ENCODE results near the gene TH. TPM values are rescaled to one million over a fixed set of nuclear protein-coding genes. Genes with fewer than 3 reads are reported as not detected.

The TH gene
- total RNA-seq, 1 donor from 2014 or later: not detected

- Histone ChIP-seq H3K9me3 (replicated peaks) (peaks cover 9% of the 10 kb centered on the region), H3K4me3 (no peak overlapping the region), H3K4me1 (no peaks in the 10 kb centered on the region), H3K36me3 (no peaks in the 10 kb centered on the region), H3K27me3 (ENCODE audit: low read depth) (peaks cover 37% of the 10 kb centered on the region), H3K27ac (replicated peaks) (no peak overlapping the region)
- intact Hi-C loops (cut with micrococcal nuclease): no loop called here
- TF ChIP-seq CTCF (IDR thresholded peaks at IDR 0.05; ENCODE audit: borderline replicate concordance): no peak
- no peak for DNase-seq
These were observed 38.3 kb upstream of the TH start for GRCh38 chr11:2209900-2210321.

GRCh38 chr11:2209370-2209801 is 37.8 kb upstream of the TH start:
- intact Hi-C loops (cut with micrococcal nuclease): no loop called here
- no peak for TF ChIP-seq CTCF (IDR thresholded peaks at IDR 0.05; ENCODE audit: borderline replicate concordance)
- no peaks in the 10 kb centered on the region for H3K36me3 ChIP-seq
- no peak for DNase-seq
- no peaks in the 10 kb centered on the region for H3K4me1 ChIP-seq
- peaks cover 34% of the 10 kb centered on the region for H3K27me3 ChIP-seq (ENCODE audit: low read depth)
- no peak overlapping the region for H3K4me3 ChIP-seq
- H3K9me3 ChIP-seq (replicated peaks): peaks cover 9% of the 10 kb centered on the region
- no peak overlapping the region for H3K27ac ChIP-seq (replicated peaks)

GRCh38 chr11:2208691-2209369 is 37.2 kb upstream of the TH start:
- peaks cover 35% of the 10 kb centered on the region for H3K27me3 ChIP-seq (ENCODE audit: low read depth)
- peak; percentile 13 for DNase-seq
- intact Hi-C loops (cut with micrococcal nuclease): no loop called here

GRCh38 chr11:2207773-2208621 is 36.4 kb upstream of the TH start:
- Histone ChIP-seq H3K27ac (replicated peaks) (no peak overlapping the region), H3K9me3 (replicated peaks) (peaks cover 9% of the 10 kb centered on the region), H3K36me3 (no peaks in the 10 kb centered on the region), H3K4me1 (no peaks in the 10 kb centered on the region), H3K27me3 (ENCODE audit: low read depth) (peaks cover 38% of the 10 kb centered on the region), H3K4me3 (no peak overlapping the region)
- DNase-seq: peak; percentile 8
- intact Hi-C loops (cut with micrococcal nuclease): no loop called here
- TF ChIP-seq CTCF (IDR thresholded peaks at IDR 0.05; ENCODE audit: borderline replicate concordance): no peak

More at GRCh38 chr11:2208691-2209369, 37.2 kb upstream of the TH start:
- no peak overlapping the region for H3K27ac ChIP-seq (replicated peaks)
- no peak for TF ChIP-seq CTCF (IDR thresholded peaks at IDR 0.05; ENCODE audit: borderline replicate concordance)
- H3K36me3 ChIP-seq: no peaks in the 10 kb centered on the region
- no peak overlapping the region for H3K4me3 ChIP-seq
- no peaks in the 10 kb centered on the region for H3K4me1 ChIP-seq
- H3K9me3 ChIP-seq (replicated peaks): peaks cover 9% of the 10 kb centered on the region

- H3K36me3 ChIP-seq: no peaks in the 10 kb centered on the region
- peak; percentile 2 for DNase-seq
- TF ChIP-seq CTCF (IDR thresholded peaks at IDR 0.05; ENCODE audit: borderline replicate concordance): no peak
- no peak overlapping the region for H3K27ac ChIP-seq (replicated peaks)
- H3K27me3 ChIP-seq (ENCODE audit: low read depth): peaks cover 38% of the 10 kb centered on the region
- H3K4me1 ChIP-seq: no peaks in the 10 kb centered on the region
- peaks cover 9% of the 10 kb centered on the region for H3K9me3 ChIP-seq (replicated peaks)
- no peak overlapping the region for H3K4me3 ChIP-seq
- intact Hi-C loops (cut with micrococcal nuclease): no loop called here
These were observed 35.6 kb upstream of the TH start for GRCh38 chr11:2207212-2207611.
